ENCODE results near the gene AURKB. TPM values are rescaled to one million over a fixed set of nuclear protein-coding genes. Genes with fewer than 3 reads are reported as not detected.

Gene AURKB
- total RNA-seq, 1 experiment from 2014 or later: 209 TPM

- peaks cover 22% of the 10 kb centered on the region for H3K36me3 ChIP-seq (ENCODE audit: insufficient read depth, low read length, poor library complexity, severe bottlenecking)
- H3K9me3 ChIP-seq (ENCODE audit: low read depth, low read length, poor library complexity, severe bottlenecking): no peaks in the 10 kb centered on the region
- POLR2A ChIA-PET (ENCODE audit: low non-redundant PET): no interaction called here
- peak; percentile 80 for DNase-seq (ENCODE audit: low spot score)
- no peak for TF ChIP-seq CTCF (conservative IDR thresholded peaks at IDR 0.05; ENCODE audit: low read depth, low read length)
- no peak for TF ChIP-seq EZH2 (IDR thresholded peaks at IDR 0.05; ENCODE audit: borderline replicate concordance, low read depth, low read length, poor library complexity, severe bottlenecking)
- peaks cover 32% of the 10 kb centered on the region for H3K4me1 ChIP-seq (ENCODE audit: insufficient read depth, low read length, poor library complexity, severe bottlenecking)
- no peaks in the 10 kb centered on the region for H3K27me3 ChIP-seq (replicated peaks; ENCODE audit: insufficient read depth, low read depth, low read length, poor library complexity)
- BruUV-seq (replicated peaks): no TSS peak
- peak within 1 kb of the TSS; percentile 97 for H3K27ac ChIP-seq (ENCODE audit: low read depth, low read length, poor library complexity, severe bottlenecking)
- peak within 1 kb of the TSS; percentile 100 for H3K4me3 ChIP-seq (ENCODE audit: low read depth, low read length, poor library complexity, severe bottlenecking)
- intact Hi-C loops (cut with micrococcal nuclease; ENCODE audit: unreplicated experiment): no loop called here
- CTCF ChIA-PET: no interaction called here
Observed at GRCh38 chr17:8162233-8162996, 48.0 kb downstream of the AURKB start, which contains the start of gene VAMP2. Gene VAMP2, minus strand, starts transcription at chr17:8162948. Its CDS starts 69 bp downstream, at chr17:8162879.

- no TSS peak for BruUV-seq (replicated peaks)
- no peak for TF ChIP-seq CTCF (conservative IDR thresholded peaks at IDR 0.05; ENCODE audit: low read depth, low read length)
- no peak for TF ChIP-seq EZH2 (IDR thresholded peaks at IDR 0.05; ENCODE audit: borderline replicate concordance, low read depth, low read length, poor library complexity, severe bottlenecking)
- Histone ChIP-seq H3K9me3 (ENCODE audit: low read depth, low read length, poor library complexity, severe bottlenecking) (no peaks in the 10 kb centered on the region), H3K36me3 (ENCODE audit: insufficient read depth, low read length, poor library complexity, severe bottlenecking) (peaks cover 22% of the 10 kb centered on the region), H3K4me3 (ENCODE audit: low read depth, low read length, poor library complexity, severe bottlenecking) (peak overlapping the region; percentile 100), H3K27ac (ENCODE audit: low read depth, low read length, poor library complexity, severe bottlenecking) (peak overlapping the region; percentile 97), H3K4me1 (ENCODE audit: insufficient read depth, low read length, poor library complexity, severe bottlenecking) (peaks cover 32% of the 10 kb centered on the region), H3K27me3 (replicated peaks; ENCODE audit: insufficient read depth, low read depth, low read length, poor library complexity) (no peaks in the 10 kb centered on the region)
- ChIA-PET CTCF (interaction anchor here (0.6 kb wide), 1 partner anchor 49 kb away, joined by 3 read pairs; the partner anchor contains the start of gene AURKB), POLR2A (ENCODE audit: low non-redundant PET) (interaction anchor here (0.7 kb wide), 1 partner anchor 27 kb away, joined by 3 read pairs; no protein-coding TSS in a partner anchor)
- intact Hi-C loops (cut with micrococcal nuclease; ENCODE audit: unreplicated experiment): no loop called here
- no peak for DNase-seq (ENCODE audit: low spot score)
Observed at GRCh38 chr17:8161289-8162232, 48.8 kb downstream of the AURKB start.

- Histone ChIP-seq H3K27me3 (replicated peaks; ENCODE audit: insufficient read depth, low read depth, low read length, poor library complexity) (no peaks in the 10 kb centered on the region), H3K9me3 (ENCODE audit: low read depth, low read length, poor library complexity, severe bottlenecking) (no peaks in the 10 kb centered on the region), H3K36me3 (ENCODE audit: insufficient read depth, low read length, poor library complexity, severe bottlenecking) (peaks cover 22% of the 10 kb centered on the region), H3K4me1 (ENCODE audit: insufficient read depth, low read length, poor library complexity, severe bottlenecking) (peaks cover 34% of the 10 kb centered on the region), H3K27ac (ENCODE audit: low read depth, low read length, poor library complexity, severe bottlenecking) (no peak overlapping the region), H3K4me3 (ENCODE audit: low read depth, low read length, poor library complexity, severe bottlenecking) (no peak overlapping the region)
- no TSS peak for BruUV-seq (replicated peaks)
- TF ChIP-seq CTCF (conservative IDR thresholded peaks at IDR 0.05; ENCODE audit: low read depth, low read length) (no peak), EZH2 (IDR thresholded peaks at IDR 0.05; ENCODE audit: borderline replicate concordance, low read depth, low read length, poor library complexity, severe bottlenecking) (no peak)
- POLR2A ChIA-PET (ENCODE audit: low non-redundant PET): interaction anchor here (0.7 kb wide), 1 partner anchor 28 kb away, joined by 3 read pairs; no protein-coding TSS in a partner anchor
- CTCF ChIA-PET: interaction anchor here (0.6 kb wide), 1 partner anchor 50 kb away, joined by 3 read pairs; the partner anchor contains the start of gene AURKB
- DNase-seq (ENCODE audit: low spot score): no peak
- intact Hi-C loops (cut with micrococcal nuclease; ENCODE audit: unreplicated experiment): no loop called here
Observed at GRCh38 chr17:8160741-8161221, 49.6 kb downstream of the AURKB start.

All from A673 (cell line).